IMR-90 (cell line): ENCODE results near the gene CRYBB2.

ENCODE experiments used
- POLR2A ChIP-seq: IDR thresholded peaks from 2 replicates; pipeline ENCODE4 v1.6.1; 2012; ENCODE audit warnings: mild to moderate bottlenecking, low read depth, low read length
- TF ChIP-seq, protein P1 (sequence below): conservative IDR thresholded peaks from 2 replicates; pipeline ENCODE4 v1.5.1; 2012; ENCODE audit warnings: mild to moderate bottlenecking, low read depth, low read length, improper control_type of control experiment

DNA sequence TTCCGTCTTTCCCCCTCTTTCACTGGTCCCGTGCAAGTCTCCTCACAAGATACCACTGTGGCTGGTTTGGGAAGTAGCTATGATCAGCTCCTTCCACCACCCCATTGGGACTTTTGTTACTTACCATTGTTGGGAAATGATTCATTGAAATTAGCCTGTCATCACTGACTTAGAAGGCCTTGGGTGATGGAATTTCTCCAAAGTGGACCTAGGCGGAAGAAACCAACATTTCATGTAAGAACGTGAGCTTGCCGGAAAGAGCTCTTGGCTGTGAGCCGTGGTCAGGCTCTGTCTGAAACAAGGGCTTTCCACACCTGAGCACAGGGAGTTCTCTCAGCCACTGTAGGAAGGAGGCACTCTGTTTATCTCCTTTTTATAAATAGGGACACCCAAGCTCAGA is 43.3 kb upstream of the CRYBB2 start:
- no peak for TF ChIP-seq POLR2A
- TF ChIP-seq, protein P1, sequence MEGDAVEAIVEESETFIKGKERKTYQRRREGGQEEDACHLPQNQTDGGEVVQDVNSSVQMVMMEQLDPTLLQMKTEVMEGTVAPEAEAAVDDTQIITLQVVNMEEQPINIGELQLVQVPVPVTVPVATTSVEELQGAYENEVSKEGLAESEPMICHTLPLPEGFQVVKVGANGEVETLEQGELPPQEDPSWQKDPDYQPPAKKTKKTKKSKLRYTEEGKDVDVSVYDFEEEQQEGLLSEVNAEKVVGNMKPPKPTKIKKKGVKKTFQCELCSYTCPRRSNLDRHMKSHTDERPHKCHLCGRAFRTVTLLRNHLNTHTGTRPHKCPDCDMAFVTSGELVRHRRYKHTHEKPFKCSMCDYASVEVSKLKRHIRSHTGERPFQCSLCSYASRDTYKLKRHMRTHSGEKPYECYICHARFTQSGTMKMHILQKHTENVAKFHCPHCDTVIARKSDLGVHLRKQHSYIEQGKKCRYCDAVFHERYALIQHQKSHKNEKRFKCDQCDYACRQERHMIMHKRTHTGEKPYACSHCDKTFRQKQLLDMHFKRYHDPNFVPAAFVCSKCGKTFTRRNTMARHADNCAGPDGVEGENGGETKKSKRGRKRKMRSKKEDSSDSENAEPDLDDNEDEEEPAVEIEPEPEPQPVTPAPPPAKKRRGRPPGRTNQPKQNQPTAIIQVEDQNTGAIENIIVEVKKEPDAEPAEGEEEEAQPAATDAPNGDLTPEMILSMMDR = no peak
